ENCODE data around the gene DRC1.

The DRC1 gene

GRCh38 chr2:26438526-26438925 is 36.8 kb downstream of the DRC1 start:
- no peak overlapping the region for H3K4me3 ChIP-seq (replicated peaks; ENCODE audit: low read depth, low read length)
- TF ChIP-seq CTCF (IDR thresholded peaks at IDR 0.05; ENCODE audit: low read depth, low read length, missing control alignments) = no peak
- peak; percentile 2 for DNase-seq (ENCODE audit: extremely low read depth, low read depth)

GRCh38 chr2:26438926-26439325 is 37.2 kb downstream of the DRC1 start:
- TF ChIP-seq CTCF (IDR thresholded peaks at IDR 0.05; ENCODE audit: low read depth, low read length, missing control alignments) = no peak
- DNase-seq (ENCODE audit: extremely low read depth, low read depth) = no peak
- no peak overlapping the region for H3K4me3 ChIP-seq (replicated peaks; ENCODE audit: low read depth, low read length)

- DNase-seq (ENCODE audit: extremely low read depth, low read depth) = no peak
- no peak for TF ChIP-seq CTCF (IDR thresholded peaks at IDR 0.05; ENCODE audit: low read depth, low read length, missing control alignments)
- H3K4me3 ChIP-seq (replicated peaks; ENCODE audit: low read depth, low read length) = no peak overlapping the region
These were observed 40.6 kb downstream of the DRC1 start for GRCh38 chr2:26442301-26442700.

- TF ChIP-seq CTCF (IDR thresholded peaks at IDR 0.05; ENCODE audit: low read depth, low read length, missing control alignments) = no peak
- no peak for DNase-seq (ENCODE audit: extremely low read depth, low read depth)
- H3K4me3 ChIP-seq (replicated peaks; ENCODE audit: low read depth, low read length) = no peak overlapping the region
These were observed 41.0 kb downstream of the DRC1 start for GRCh38 chr2:26442707-26443106.

- no peak overlapping the region for H3K4me3 ChIP-seq (replicated peaks; ENCODE audit: low read depth, low read length)
- TF ChIP-seq CTCF (IDR thresholded peaks at IDR 0.05; ENCODE audit: low read depth, low read length, missing control alignments) = no peak
- DNase-seq (ENCODE audit: extremely low read depth, low read depth) = no peak
These were observed 42.5 kb downstream of the DRC1 start for GRCh38 chr2:26444236-26444635.

GRCh38 chr2:26448651-26449050 is 46.9 kb downstream of the DRC1 start:
- DNase-seq (ENCODE audit: extremely low read depth, low read depth) = no peak
- H3K4me3 ChIP-seq (replicated peaks; ENCODE audit: low read depth, low read length) = no peak overlapping the region
- no peak for TF ChIP-seq CTCF (IDR thresholded peaks at IDR 0.05; ENCODE audit: low read depth, low read length, missing control alignments)

GRCh38 chr2:26449278-26450030 is 47.7 kb downstream of the DRC1 start:
- TF ChIP-seq CTCF (IDR thresholded peaks at IDR 0.05; ENCODE audit: low read depth, low read length, missing control alignments) = no peak
- no peak for DNase-seq (ENCODE audit: extremely low read depth, low read depth)
- H3K4me3 ChIP-seq (replicated peaks; ENCODE audit: low read depth, low read length) = no peak overlapping the region

Data from HFF-Myc (cell line).